GM12801 (cell line): ENCODE results near the gene SUPT3H.

Experiments
- TF ChIP-seq, protein P1 (sequence below): IDR thresholded peaks from one replicate; pipeline ENCODE4 v1.5.1; 2011; ENCODE audit warnings: control low read depth; ENCODE audit not compliant: insufficient read length; ENCODE audit errors: extremely low read depth

SUPT3H gene

GRCh38 chr6:44868910-44869309 is 508.8 kb downstream of the SUPT3H start:
- TF ChIP-seq, protein P1, sequence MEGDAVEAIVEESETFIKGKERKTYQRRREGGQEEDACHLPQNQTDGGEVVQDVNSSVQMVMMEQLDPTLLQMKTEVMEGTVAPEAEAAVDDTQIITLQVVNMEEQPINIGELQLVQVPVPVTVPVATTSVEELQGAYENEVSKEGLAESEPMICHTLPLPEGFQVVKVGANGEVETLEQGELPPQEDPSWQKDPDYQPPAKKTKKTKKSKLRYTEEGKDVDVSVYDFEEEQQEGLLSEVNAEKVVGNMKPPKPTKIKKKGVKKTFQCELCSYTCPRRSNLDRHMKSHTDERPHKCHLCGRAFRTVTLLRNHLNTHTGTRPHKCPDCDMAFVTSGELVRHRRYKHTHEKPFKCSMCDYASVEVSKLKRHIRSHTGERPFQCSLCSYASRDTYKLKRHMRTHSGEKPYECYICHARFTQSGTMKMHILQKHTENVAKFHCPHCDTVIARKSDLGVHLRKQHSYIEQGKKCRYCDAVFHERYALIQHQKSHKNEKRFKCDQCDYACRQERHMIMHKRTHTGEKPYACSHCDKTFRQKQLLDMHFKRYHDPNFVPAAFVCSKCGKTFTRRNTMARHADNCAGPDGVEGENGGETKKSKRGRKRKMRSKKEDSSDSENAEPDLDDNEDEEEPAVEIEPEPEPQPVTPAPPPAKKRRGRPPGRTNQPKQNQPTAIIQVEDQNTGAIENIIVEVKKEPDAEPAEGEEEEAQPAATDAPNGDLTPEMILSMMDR, result no peak

GRCh38 chr6:44868335-44868668 is 509.4 kb downstream of the SUPT3H start:
- TF ChIP-seq, protein P1, result no peak

DNA sequence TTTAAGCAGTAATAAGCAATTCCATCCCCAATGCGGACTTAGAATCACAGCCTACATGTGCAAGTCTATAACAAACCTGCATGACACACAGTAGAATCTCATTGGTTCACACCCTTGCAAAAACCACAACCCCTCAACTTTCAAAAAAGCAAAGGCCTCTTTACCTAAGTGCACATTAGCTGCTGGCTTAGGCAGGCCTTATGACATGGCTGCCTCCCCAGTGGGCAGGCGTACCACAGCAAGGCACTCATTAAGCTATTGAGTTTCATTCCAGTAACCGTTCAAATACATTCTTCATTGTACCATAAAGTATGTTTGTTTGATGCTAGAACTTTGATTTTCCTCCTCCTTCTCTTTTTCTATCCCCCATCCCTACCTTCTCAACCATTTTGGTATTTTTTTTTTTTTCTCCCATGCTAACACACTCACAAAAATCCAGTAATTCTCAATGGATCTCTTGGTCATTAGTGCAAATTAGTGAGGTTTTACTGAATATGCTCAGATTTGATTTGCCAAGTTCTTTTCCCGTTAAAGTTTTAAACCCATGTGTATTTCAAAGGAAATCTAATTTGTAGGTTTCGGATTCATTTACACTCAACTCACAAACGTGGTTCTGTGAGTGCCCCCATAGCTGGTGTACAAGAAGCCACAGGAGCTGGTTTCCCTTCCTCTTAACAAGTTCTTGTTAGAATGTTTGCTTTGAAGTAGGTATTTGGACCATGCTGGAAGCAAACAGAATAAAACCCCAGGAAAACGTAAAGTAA is 510.0 kb downstream of the SUPT3H start:
- TF ChIP-seq, protein P1, result no peak

DNA sequence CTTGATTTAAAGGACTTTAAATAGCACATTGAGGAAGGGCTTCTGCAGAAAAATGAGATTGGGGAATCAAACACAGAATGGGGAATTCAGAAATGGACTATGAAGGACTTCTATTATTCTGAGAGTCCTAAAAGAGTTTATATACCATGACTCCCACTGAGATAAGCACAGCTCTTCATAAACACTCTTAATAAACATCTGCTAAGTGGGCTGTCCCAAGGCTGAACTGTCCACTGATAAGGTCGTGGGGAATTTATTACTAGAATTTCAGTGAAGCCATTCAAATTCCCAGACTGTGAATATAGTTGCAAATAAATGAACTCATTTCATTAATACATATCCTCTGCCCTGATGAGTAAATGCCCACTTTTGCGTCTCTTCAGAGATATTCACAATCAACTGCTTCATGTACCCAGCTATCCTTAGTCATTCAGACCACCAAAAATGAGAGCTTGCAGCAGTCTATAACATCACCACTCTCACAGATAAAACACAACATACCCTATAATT is 517.8 kb downstream of the SUPT3H start:
- TF ChIP-seq, protein P1, result no peak

DNA sequence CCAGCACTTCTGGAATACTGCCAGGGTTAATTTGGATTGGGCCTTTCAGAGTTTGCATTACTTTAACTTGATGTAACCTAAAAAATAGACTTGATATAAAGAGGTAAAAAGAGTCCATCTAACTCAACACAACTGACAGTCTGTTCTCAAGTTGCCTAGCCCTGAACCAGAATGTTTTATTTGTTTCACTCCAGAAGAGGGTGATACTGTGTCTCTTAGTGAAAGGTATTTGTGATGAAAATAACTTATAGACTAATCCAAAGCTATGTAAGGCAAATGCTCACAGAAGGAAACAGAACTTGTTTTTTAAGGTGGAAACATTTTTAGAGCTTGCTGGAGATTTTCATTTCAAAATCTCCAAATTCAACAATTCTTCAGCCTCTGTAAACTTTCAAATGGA is 518.7 kb downstream of the SUPT3H start:
- TF ChIP-seq, protein P1, result no peak

GRCh38 chr6:44856479-44856878 is 521.3 kb downstream of the SUPT3H start:
- TF ChIP-seq, protein P1, result no peak

DNA sequence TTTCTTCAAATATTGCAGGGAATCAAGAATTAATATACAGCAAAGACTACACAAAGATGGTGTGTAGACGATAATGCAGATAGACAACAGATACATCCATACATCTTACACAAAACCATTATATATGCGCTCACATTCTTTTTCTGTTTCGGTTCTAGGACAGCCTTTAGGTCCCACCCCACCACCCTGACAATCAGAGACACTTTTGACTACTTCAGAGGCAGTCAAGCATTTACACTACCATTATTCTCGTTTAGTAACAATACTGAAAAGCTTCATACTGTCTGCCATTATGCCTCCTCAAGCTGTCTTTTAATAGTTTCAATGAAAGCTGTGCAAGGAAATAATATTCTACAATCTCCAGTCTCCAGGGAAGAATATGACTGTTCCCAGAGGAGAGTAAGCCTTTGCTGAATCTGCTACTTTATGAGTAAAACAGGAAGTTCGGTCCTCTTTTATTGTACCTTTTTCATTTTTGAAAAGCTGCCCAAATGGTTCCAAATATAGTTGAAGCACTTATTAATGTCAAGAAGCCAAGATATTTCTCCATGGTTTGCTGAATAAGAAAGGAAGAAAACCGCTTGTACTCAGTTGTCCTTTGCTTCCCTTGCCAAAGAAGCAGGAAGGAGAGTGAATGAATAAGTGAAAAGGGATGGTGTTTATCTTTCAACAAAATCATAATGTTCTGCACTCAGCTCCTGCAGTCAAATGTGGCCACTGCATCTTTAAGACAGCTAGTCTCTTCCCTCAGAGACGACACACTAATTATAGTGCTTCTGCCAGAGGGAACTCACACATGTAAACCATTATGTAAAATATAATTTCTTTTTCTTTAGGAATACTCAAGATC is 521.9 kb downstream of the SUPT3H start:
- TF ChIP-seq, protein P1, result no peak
